IPS DF 6.9 (cell line): ENCODE measurements around the gene ZNF569.

Experiments
- DNase-seq: peaks from one replicate; pipeline ENCODE4 v3.0.0-alpha.2; 2013; ENCODE audit warnings: low read depth, low spot score
- H3K27ac ChIP-seq: one replicate; pipeline ENCODE4 v1.5.1; 2013; ENCODE audit warnings: low read length, control low read depth
- H3K27me3 ChIP-seq: 2 replicates; pipeline ENCODE4 v1.6.1; 2013; ENCODE audit warnings: mild to moderate bottlenecking, low read length; ENCODE audit not compliant: control insufficient read depth, insufficient read depth
- H3K36me3 ChIP-seq: 2 replicates; pipeline ENCODE4 v1.6.1; 2013; ENCODE audit warnings: low read length; ENCODE audit not compliant: control insufficient read depth, insufficient read depth
- H3K4me1 ChIP-seq: 2 replicates; pipeline ENCODE4 v1.6.1; 2013; ENCODE audit warnings: low read length; ENCODE audit not compliant: control insufficient read depth, insufficient read depth
- H3K4me3 ChIP-seq: 2 replicates; pipeline ENCODE4 v1.5.1; 2013; ENCODE audit warnings: mild to moderate bottlenecking, low read length
- H3K9me3 ChIP-seq: 2 replicates; pipeline ENCODE4 v1.6.1; 2013; ENCODE audit warnings: low read length, inconsistent platforms; ENCODE audit not compliant: control insufficient read depth, insufficient read depth
- WGBS: extraction: QIAGEN DNeasy Blood & Tissue Kit; methylation state at CpG from one replicate; pipeline ENCODE4 v1.1.7; 2013; ENCODE audit warnings: mixed read lengths, missing lambda C conversion rate; ENCODE audit not compliant: insufficient read length, insufficient coverage; 5-methylcytosine and 5-hydroxymethylcytosine counted together

The ZNF569 gene

DNA sequence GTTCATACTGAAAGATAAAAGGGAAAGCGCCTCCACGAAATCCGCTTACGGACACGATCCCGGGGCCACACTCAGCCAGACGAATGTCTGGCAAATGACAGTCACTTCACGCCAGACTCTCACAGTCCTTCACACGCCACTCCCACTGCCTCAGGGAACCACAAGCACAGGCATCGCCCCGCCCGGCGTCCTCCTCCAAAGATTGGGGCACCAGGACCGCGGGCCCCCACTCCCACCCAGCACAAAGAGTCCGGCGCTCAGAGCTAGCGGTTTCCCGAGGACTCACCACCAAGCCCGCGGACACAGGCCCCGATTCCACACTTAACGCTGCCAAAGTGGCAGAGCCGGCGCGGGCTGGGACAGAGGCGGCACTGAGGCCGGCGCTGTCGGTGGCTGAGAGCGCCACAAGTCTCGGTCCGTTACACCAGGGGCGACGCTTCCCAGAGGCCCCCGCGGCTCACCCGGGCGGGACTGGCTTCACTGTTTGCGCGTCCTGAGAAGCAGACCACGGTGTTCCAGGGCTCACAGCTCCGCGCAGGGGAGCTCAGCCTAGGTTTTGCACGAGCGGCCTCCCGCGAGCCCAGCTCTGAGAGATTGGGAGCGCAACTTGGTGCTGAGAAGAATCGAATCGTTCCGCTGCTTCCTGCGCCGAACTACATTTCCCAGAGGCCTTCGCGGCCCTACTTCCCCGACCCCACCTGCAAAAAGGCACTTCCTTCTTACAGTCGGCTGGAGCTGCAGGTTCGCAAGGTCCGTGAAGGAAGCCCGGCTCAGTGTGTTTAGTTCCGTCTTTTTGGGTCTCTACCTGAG is at the start of gene ZNF569:
TSS of gene ZNF569 (minus strand) at position 647 of the 810 bp plus-strand sequence. CDS start 22,523 bp downstream, outside the sequence.
- Histone ChIP-seq H3K36me3 (no peaks in the 10 kb centered on the region; the same call in 1 of the 2 replicates), H3K4me3 (peak within 1 kb of the TSS; percentile 71), H3K9me3 (no peaks in the 10 kb centered on the region), H3K4me1 (no peaks in the 10 kb centered on the region), H3K27me3 (no peaks in the 10 kb centered on the region), H3K27ac (no peak within 1 kb of the TSS)
- peak; percentile 84 for DNase-seq
- no CpG with 5 or more reads among the region's 62 CpGs for WGBS

DNA sequence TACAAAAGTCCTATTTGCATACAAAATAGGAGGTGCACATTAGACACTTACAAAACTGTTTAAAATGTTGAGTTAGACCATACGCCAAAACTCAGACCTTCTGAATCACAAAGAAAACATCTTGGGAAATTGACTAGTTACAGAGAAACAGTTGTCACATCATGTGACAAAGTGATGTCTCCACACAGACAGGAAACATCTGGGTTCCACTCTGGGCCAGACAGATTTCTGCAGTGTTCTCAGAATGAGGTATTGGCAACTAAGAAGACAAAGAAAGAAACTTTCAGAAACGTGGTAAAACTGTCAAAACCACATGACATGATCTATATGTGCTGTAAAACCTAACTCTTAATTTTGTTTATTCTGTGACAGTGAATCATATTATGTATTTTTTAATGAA is 46.2 kb upstream of the ZNF569 start:
- no peak overlapping the region for H3K27ac ChIP-seq
- no peaks in the 10 kb centered on the region for H3K36me3 ChIP-seq
- WGBS: no CpG with 5 or more reads among the region's 2 CpGs

GRCh38 chr19:37511821-37512220 is 44.6 kb upstream of the ZNF569 start:
- no peak overlapping the region for H3K27ac ChIP-seq
- no peaks in the 10 kb centered on the region for H3K9me3 ChIP-seq
- no peaks in the 10 kb centered on the region; the same call in 1 of the 2 replicates for H3K4me1 ChIP-seq
- no peaks in the 10 kb centered on the region for H3K27me3 ChIP-seq
- no peak for DNase-seq
- WGBS: no CpG with 5 or more reads among the region's 3 CpGs
- no peaks in the 10 kb centered on the region for H3K36me3 ChIP-seq
- H3K4me3 ChIP-seq: no peak overlapping the region

More for the DNA sequence above, 46.2 kb upstream of the ZNF569 start:
- no peaks in the 10 kb centered on the region for H3K27me3 ChIP-seq
- no peak for DNase-seq
- H3K9me3 ChIP-seq: no peaks in the 10 kb centered on the region
- H3K4me1 ChIP-seq: no peaks in the 10 kb centered on the region; the same call in 1 of the 2 replicates
- H3K4me3 ChIP-seq: no peak overlapping the region

DNA sequence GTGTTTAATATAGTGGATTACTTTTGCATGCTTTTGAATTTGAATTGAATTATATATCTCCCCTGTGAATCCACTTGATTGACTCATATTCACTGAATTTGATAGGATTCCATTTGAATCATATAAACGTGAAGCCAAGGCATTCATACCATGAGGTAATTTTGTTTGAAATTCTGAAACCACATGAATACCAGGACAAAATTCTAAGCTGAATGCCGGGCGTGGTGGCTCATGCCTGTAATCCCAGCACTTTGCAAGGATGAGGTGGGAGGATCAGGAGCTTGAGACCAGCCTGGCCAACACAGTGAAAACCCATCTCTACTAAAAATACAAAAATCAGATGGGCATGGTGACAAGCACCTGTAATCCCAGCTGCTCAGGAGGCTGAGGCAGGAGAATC is 43.9 kb upstream of the ZNF569 start:
- H3K4me3 ChIP-seq: no peak overlapping the region
- no peak for DNase-seq
- H3K36me3 ChIP-seq: no peaks in the 10 kb centered on the region
- no peak overlapping the region for H3K27ac ChIP-seq
- WGBS: no CpG with 5 or more reads among the region's 3 CpGs
- no peaks in the 10 kb centered on the region; the same call in 1 of the 2 replicates for H3K4me1 ChIP-seq
- no peaks in the 10 kb centered on the region for H3K9me3 ChIP-seq
- H3K27me3 ChIP-seq: no peaks in the 10 kb centered on the region

DNA sequence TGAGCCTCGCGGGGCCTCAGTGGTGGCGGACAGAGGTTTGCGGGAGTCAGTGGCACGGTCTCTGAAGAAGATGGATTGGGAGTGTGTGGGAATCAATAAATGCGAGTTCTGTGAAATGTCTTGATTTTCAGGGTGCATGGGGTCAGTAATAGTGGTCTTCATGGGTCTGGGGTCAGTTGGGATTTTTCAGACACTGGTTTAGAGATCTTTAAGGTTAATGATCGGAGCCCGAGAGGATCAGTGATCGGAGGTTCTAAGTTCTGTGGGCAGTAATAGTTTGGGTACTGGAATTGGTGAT is 39.9 kb upstream of the ZNF569 start:
- H3K4me3 ChIP-seq: peak overlapping the region; percentile 83
- no peaks in the 10 kb centered on the region for H3K4me1 ChIP-seq
- H3K9me3 ChIP-seq: no peaks in the 10 kb centered on the region
- H3K36me3 ChIP-seq: no peaks in the 10 kb centered on the region
- WGBS: no CpG with 5 or more reads among the region's 9 CpGs
- H3K27me3 ChIP-seq: no peaks in the 10 kb centered on the region
- H3K27ac ChIP-seq: no peak overlapping the region
- no peak for DNase-seq

DNA sequence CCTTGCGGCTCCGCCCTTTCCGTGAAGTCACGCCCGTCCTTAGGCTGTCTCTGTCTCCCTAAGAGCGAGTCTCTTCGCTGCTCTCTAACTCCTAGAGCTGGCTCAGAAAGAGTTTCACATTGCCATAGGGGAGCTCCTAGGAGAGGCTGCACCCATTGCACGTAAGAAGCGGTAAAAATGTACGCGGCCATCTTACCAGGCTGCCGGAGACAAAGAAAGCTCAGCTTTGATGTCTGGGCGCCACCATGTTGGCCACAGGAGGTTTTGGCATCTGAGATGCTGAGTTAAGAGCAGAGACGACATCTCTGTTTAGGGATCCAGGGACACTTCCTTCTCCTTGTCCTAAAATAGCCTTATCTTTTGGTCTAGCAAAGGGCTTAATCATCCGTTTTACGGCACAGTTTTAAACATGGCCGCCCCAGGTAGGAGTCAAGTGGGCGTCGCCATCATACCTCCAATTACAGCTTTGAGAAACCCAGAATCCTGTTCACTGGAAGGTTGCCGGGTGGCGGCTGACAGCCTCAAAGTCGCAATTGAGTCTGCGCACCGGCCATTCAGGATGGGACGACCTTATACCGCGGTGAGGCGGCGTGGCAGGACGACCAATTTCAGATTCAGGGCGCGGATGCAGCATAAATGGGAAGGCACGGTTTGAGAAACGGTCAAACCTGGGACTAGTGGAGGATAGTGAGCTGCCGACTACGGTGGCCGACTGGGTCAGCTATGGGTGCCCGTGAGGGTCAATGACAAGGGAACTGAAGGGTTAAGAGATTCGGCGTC is 39.3 kb upstream of the ZNF569 start, which contains the start of gene ZNF793:
TSS of gene ZNF793 (plus strand) at position 553 of the 780 bp plus-strand sequence. CDS start 16,501 bp downstream, outside the sequence.
- no peaks in the 10 kb centered on the region for H3K36me3 ChIP-seq
- H3K27me3 ChIP-seq: no peaks in the 10 kb centered on the region
- WGBS: no CpG with 5 or more reads among the region's 40 CpGs
- peak; percentile 70 for DNase-seq
- H3K4me1 ChIP-seq: no peaks in the 10 kb centered on the region
- peak within 1 kb of the TSS; percentile 83 for H3K4me3 ChIP-seq
- H3K9me3 ChIP-seq: no peaks in the 10 kb centered on the region
- H3K27ac ChIP-seq: no peak within 1 kb of the TSS

DNA sequence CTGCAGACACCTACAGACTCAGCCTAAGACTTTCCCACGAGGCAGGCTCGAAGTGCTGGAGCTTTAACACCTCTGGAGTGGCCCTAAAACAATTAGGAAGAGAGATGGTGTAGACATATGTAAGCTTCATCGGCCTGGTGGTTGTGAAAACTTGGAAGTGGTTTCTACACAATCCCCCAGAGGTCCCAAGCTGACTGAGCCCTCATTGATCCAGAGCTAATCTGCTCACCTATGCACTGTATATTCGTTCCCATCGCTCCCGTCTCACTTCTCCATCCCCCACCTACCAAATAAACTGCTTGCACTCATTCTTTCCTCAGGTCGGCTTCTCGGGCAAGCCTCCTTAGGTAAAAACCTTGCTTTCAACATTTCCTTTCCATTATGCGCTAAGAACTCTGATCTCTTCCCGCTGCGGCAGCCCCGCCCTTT is 38.7 kb upstream of the ZNF569 start:
- H3K27me3 ChIP-seq: no peaks in the 10 kb centered on the region
- no peak overlapping the region for H3K27ac ChIP-seq
- H3K4me1 ChIP-seq: no peaks in the 10 kb centered on the region
- H3K36me3 ChIP-seq: no peaks in the 10 kb centered on the region
- WGBS: no CpG with 5 or more reads among the region's 12 CpGs
- H3K4me3 ChIP-seq: peak overlapping the region; percentile 83; the same call in 1 of the 2 replicates
- peak; percentile 31 for DNase-seq
- no peaks in the 10 kb centered on the region for H3K9me3 ChIP-seq

DNA sequence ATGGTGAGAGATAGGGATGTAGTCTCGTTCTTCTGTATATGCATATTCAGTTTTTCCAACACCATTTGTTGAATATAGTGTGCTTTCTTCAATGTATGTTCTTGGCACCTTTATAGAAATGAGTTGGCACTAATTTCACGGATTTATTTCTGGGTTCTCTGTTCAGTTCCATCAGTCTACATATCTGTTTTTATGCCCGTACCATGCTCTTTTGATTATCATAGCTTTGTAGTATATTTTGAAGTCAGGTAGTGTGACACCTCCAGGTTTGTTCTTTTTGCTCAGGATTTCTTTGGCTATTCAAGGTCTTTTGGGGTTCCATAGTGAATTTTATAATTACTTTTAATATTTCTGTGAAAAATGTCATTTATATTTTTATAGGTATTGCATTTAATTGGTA is 25.0 kb upstream of the ZNF569 start:
- no CpG with 5 or more reads among the region's 3 CpGs for WGBS
- Histone ChIP-seq H3K9me3 (no peaks in the 10 kb centered on the region; the same call in 1 of the 2 replicates), H3K36me3 (no peaks in the 10 kb centered on the region)

DNA sequence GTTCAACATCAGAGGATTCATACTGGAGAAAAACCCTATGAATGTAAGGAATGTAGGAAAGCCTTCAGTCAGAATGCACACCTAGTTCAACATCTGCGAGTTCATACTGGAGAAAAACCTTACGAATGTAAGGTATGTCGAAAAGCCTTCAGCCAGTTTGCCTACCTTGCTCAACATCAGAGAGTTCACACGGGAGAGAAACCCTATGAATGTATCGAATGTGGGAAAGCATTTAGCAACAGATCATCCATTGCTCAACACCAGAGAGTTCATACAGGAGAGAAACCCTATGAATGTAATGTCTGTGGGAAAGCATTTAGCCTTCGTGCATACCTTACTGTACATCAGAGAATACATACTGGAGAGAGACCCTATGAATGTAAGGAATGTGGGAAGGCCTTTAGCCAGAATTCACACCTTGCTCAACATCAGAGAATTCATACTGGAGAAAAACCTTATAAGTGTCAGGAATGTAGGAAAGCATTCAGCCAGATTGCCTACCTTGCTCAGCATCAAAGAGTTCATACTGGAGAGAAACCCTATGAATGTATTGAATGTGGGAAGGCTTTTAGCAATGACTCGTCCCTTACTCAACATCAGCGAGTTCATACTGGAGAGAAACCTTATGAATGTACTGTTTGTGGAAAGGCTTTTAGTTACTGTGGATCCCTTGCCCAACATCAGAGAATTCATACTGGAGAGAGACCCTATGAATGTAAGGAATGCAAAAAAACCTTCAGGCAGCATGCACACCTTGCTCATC is 17.3 kb upstream of the ZNF569 start:
- Histone ChIP-seq H3K4me3 (no peak overlapping the region), H3K4me1 (no peaks in the 10 kb centered on the region), H3K9me3 (peaks cover 6% of the 10 kb centered on the region), H3K36me3 (peaks cover 3% of the 10 kb centered on the region; the same call in 1 of the 2 replicates), H3K27ac (no peak overlapping the region), H3K27me3 (no peaks in the 10 kb centered on the region)
- WGBS: no CpG with 5 or more reads among the region's 8 CpGs
- no peak for DNase-seq

More for the DNA sequence above, 25.0 kb upstream of the ZNF569 start:
- no peak overlapping the region for H3K4me3 ChIP-seq
- no peaks in the 10 kb centered on the region for H3K27me3 ChIP-seq
- no peaks in the 10 kb centered on the region for H3K4me1 ChIP-seq
- H3K27ac ChIP-seq: no peak overlapping the region
- no peak for DNase-seq

GRCh38 chr19:37472165-37472564 is 4.9 kb upstream of the ZNF569 start:
- H3K9me3 ChIP-seq: no peaks in the 10 kb centered on the region
- no peak overlapping the region for H3K4me3 ChIP-seq
- no peak for DNase-seq
- H3K4me1 ChIP-seq: no peaks in the 10 kb centered on the region
- H3K27me3 ChIP-seq: no peaks in the 10 kb centered on the region
- no peak overlapping the region for H3K27ac ChIP-seq
- no peaks in the 10 kb centered on the region; the same call in 1 of the 2 replicates for H3K36me3 ChIP-seq
- WGBS: no CpG with 5 or more reads among the region's 9 CpGs
